GM21381 (cell line): ENCODE measurements around the gene DCX.
"Not testable (repeated sequence)": the region's sequence is repeated elsewhere in the genome, so short reads cannot be mapped to it uniquely, and the experiment has no call there.

Source experiments
- ATAC-seq: cut with Tn5 transposase; IDR thresholded peaks from one replicate; pipeline ENCODE4 v1.9.1; 2021; ENCODE audit warnings: mild to moderate bottlenecking, moderate library complexity; ENCODE audit not compliant: unreplicated experiment

The DCX gene

DNA sequence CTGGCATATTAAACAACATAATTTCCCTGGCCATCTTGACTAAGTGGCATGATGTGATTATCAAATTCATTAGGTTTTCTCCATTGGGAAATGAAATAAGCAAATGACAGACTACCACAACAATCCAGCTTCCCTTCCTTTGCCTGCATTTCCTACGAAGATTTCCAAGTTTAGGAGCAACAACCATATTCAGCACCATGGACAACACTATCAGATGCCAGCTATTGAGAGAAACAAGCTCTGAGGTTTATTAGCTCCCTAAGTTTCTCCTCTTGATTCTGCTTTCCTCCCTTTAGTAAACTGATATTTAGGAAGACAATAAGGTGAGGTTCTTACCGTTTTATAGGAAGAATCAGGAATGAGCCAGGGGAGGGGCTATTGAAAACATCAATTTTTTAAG, 36.2 kb downstream of the DCX start:
- no peak for ATAC-seq

DNA sequence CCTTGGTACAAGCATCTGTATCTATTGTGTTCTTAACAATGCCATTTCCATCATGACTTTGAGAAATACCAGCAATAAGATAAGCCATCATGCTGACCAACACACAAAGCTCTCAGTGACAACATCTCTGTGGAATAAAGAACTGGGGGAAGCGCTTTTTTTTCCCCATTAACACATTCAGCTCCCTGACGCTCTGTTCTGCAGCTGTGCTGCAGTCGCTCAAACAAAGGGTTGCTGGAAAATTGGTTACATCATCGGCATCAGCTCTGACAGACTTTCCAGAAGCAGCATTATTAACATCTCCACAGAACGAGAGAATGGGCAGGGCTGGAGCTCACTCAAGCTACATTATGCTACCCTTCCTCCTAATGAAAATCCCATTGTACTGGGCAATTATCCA, 39.9 kb downstream of the DCX start:
- ATAC-seq = no peak

DNA sequence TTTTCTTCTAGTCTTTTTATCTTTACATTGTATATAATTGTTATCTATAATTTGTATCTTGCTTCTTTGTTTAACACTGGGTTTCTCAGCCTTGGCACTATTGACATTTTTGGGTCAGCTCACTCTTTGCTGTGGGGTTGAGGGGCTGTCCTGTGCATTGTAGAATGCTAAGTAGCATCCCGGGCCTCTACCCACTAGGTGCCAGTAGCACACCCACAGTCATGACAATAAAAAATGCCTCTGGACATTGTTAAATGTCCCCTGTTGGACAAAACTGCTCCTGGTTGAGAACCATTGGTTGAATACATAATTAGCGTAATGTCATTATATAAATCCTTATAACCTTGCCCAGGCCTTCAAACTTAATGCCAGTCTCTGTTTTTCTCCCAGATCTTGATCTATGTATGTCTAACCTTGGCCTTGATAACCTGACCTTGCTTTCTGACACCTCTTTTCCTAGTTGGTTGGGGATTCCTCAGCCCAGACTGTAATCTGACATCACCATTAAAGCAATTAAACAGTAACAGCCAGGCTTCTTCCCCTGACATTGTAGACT, 46.1 kb downstream of the DCX start:
- no peak for ATAC-seq

DNA sequence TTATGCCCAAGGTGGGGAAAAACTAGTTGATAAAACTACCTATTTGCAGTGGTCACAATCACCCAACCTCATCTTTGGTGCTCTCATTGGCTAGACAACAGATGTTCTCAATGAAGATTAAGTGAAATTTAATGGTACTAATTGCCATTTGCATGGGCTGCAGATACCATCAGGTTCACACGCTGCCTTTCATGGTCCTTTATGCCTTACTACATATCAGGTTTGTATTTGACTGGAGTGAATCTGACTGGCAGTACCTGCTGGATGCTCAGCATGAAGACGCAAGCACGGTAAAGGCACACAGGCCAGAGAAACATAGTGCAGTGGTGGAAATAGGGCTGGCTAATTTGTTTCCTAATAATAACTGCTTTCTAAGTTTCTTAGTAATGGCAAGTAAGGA, 48.3 kb downstream of the DCX start:
- no peak for ATAC-seq

DNA sequence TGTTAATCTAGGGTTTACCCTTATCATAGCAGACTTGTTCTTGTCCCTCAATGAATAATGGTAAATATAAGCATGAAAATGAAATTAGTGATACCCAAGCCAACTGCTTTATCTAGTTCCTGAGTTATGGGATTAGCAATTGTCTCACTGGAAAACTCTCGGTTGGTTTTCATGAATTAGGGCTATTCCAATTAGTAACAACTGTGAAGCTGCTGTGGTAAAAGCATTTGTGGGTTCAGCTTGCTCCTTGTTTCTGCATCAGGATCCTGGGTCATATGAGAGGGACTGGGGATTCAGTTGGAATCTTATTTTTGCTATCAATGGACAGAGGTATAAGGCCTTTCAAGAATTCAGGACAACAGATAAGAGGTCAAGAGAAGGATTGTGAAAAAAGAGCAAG, 50.2 kb downstream of the DCX start:
- no peak for ATAC-seq

DNA sequence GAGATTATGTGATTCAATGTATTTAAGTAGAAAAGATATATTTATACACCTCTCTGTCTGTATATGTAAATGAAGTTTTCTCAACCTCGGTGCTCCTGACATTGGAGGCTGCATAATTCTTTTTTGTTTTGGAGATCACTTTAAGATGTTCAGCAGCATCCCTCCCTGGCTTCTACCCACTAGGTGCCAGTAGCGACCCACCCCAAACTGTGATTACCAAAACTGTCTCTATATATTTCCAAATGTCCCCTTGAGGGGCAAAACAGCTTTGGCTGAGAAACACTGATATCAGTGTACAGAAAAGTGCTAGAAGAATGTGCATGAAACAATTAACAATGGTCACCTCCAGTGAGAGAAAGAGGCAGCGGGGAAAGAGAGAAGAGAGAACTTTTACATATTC, 51.2 kb downstream of the DCX start:
- no peak for ATAC-seq

DNA sequence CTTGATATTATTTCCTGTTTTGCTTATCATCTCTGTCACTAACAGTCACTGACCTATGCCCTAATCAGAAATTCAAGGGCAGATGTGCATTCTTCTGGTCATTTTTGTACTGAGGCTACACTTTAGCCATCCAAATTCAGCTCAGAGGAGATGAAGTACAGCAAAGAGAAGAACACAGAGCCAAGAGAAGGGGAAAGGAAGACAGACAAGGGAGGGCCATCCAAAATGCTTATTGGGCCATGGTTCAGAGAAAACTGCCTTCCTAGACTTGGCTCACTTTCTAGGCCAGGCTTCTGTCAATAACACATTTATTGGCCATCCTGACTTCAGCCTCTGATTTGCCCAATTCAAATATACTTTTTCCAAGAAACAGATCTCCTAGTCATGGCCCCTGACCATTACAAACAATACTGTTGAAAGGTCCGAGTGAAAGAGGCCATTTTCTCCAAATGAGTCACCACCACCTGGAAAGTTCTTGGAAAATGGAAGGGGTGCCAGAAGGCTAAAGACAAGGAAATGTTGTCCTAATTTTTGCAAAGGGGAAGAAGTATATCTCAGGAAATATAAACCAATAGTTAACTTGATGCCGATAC, 56.4 kb downstream of the DCX start:
- no peak for ATAC-seq

DNA sequence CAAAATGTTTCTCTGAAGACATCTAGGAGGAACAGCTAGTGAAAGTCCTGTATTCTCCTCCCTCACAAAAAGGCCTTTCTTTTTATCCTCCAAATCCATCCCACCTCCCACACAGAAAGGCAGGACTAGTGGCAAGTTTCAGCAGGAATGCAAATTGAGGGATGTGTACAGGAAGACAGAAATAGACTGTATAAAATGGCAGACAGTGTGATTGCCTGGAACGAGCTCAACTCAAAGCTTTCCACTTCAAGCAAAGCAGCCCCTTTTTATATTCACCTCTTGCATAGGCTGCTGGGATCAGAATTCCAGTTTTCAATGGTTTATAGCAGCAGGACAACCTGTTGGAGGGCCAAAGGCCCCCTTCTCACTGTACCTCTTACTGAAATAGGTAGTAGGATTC, 57.5 kb downstream of the DCX start:
- no peak for ATAC-seq

DNA sequence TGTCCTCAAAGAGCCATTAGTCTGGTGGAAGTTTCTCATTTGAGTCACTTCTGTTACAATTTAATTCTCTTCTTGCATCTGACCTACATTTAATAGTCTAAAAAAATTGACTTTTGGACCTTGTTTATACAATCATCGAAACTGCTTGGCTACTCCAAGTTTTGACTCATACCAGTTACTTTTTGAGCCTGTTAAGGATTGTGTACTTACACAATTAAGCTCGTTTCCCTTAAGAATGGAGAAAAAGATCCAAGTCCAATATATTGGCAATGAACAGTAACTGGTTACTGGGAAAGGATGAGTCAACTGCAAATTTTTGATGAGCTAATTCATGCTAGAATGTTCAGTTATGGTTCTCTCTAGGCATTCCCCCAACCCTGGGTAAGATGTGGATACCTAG, 58.2 kb downstream of the DCX start:
- ATAC-seq = no peak

DNA sequence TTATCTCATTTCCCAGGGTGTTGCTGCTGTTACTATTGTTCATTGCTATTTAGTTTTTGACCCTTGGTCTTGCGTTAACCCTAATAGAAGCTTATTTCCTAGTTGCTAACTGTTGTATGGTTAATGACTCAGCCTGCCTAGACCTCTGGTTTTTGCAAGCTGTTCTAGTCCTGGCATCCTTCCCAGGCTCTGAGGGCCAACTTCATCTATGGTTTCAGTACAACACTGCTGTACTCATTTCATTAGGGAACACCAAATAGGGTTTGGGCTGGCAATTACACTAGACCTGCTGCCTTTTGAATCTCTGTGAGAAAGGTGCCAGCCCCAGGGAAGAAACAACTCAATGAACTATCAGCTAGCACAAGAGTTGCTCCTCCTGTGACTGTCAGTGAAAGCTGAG, 59.6 kb downstream of the DCX start:
- no peak for ATAC-seq

DNA sequence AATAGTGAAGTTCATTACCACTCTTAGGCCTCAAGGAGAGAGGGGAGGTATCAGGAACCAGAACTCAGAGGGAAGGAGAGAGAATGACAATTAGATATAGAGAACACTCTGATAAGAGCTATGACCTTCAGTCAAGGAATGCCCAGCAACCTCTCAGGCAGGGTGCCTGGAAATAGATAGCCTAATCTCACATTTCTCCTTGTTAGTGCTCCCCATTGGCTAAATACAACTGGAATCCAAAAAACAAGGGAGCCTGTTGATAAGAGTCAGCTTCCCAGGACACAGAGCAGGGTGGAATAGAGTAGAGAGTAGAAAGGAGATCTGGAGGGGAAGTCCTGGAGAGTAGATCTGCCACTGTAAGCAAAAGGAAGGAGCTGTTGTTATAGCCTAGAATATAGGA, 62.1 kb downstream of the DCX start:
- ATAC-seq = no peak

DNA sequence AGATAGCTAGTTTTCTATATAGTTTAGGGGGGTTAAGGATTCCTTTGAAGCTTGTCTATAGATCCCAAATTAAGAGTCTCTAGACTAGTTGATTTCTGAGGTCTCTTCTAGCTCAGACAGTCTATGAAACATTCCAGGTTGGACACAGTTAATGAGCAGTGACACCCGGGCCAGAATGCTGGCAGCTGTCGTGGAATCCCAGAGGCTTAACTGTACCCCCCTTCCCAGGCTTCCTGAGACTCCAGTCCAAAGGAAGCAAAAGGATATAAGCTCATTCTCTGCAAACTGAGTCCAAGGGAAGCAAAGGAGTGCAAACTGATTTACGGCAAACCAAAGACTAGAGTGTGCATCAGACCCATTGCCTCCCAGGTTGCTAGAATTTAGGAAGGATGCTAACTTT, 62.9 kb downstream of the DCX start:
- ATAC-seq = no peak

DNA sequence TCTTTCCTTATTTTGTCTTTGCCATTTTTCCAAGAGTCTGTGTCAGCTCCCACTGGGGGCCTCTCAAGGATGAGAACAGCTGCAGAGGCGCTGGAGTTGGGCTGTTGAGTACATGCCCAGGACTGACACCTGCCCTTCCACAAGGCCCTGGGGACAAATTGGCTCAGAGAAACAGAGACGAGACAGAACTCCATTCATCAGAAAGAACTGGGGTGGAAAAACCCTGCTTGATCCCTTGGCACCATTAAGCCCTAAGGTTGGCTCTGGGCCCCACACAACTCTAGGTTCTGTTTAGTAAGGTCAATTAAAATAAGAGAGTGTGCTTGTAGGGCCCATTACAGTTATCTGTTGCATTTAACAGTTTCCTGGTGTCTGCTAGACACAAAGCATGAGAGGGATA, 63.6 kb downstream of the DCX start:
- ATAC-seq = no peak

DNA sequence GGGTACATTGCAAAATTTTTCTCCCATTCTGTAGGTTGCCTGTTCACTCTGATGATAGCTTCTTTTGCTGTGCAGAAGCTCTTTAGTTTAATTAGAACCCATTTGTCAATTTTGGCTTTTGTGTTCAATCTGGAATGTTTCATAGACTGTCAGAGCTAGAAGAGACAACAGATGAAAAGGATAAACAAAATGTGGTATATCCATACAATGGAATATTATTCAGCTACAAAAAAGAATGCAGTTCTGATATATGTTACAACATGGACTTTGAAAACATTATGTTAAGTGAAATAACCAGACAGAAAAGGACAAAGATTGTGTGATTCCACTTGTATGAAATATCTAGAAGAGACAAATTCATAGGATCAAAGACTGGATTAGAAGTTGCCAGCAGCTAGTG, 65.8 kb downstream of the DCX start:
- ATAC-seq = not testable (repeated sequence)

DNA sequence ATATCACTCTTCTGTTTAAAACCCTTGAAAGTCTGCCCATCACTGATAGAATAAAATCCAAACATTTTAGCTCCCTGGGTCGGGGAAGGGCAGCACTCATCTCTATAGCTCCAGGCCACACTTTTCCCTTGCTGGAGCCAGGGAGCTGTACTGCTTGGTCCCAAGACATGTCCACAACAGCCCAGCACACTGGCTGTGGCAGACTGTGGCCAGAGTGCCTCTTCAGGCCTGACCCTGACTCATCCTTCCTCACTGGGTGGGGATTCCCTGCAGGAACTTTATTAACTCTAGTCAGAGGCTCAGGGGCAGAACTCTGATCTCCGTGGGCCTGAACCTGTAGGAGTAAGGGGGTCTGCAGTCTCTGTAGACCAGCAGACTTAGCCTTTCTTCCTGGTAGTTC, 71.9 kb downstream of the DCX start:
- no peak for ATAC-seq

DNA sequence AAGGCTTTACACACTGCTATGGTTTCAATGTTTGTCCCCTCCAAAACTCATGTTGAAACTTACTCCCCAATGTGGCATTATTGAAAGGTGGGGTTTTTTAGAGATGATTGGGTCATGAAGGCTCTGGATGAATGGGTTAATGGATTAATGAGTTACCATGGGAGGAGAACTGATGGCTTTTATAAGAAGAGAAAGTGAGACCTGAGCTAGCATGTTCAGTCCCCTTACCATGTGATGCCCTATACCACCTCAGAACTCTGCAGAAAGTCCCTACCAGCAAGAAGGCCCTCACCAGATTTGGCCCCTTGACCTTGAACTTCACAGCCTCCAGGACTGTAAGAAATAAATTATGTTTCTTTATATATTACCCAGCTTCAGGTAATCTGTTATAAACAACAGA, 72.8 kb downstream of the DCX start:
- no peak for ATAC-seq

DNA sequence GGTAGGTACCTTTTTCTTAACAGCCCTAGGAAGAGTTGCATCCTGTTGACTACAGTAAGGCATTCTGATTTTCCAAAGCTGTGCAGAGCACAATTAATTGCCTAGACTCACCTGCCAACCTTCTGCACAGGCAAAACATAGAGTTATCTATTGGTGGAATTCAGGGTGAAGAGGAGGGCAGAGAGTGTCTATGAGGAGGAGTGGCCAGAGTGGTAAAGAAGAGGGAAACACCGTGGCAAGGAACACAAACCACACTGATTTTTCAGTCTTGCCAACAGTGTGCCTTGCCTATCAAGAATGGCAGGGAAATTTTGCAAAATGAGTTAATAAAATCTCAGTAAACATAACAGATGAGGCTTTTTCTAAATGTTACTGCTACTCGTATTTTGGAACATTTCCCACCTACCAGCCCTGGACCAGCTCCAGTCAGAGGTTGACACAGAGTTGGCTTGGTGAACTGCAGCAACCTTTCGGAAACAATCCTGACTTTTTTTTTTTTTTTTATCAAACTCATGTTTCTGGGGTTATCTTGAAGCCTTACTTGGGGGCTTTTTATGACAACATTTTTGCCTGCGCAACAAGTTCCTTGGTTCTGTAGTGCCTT, 73.8 kb downstream of the DCX start:
- no peak for ATAC-seq

DNA sequence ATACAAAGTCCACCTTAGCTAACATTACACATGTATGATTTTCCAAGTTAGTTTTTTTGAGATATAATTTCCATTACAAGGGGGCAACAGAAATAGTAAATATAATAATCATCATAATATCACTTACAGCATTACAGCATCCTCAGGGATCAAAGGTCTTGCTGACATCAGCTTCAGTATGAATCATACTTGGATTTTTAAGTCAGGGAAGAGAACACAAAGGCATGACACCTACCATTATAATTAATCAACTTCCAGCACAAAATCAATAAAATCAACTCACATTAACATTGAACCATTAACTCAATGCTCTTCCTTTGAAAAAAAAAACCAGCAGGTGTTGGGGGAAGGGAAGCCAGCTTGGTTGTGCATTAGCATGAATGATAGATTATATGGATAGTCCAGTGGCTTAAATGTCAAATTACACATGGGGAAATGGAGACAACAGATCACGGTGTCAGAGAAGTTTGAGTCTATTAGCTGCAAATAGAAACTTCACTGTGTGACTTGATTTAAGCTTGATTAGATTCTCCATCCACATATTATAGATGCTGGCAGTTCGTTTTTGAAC, 74.8 kb downstream of the DCX start:
- ATAC-seq = no peak

DNA sequence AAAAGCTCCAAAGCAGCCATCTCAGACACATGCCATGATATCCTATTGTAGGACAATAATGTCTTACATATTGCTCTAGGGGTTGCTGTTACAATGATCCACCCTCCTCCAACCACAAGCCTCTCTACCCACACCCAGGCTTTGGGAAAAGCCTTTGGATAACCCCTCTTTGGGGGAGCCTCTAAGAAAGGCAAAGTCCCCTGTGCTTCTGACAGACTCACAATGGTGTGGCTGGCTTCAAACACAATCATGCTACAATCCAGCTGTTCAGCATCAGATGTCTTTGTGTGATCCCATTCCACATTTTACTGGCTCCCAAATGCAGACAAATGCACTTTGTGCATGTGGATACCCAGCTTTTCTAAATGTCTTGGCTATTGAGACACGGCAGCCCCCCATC, 75.9 kb downstream of the DCX start:
- no peak for ATAC-seq

DNA sequence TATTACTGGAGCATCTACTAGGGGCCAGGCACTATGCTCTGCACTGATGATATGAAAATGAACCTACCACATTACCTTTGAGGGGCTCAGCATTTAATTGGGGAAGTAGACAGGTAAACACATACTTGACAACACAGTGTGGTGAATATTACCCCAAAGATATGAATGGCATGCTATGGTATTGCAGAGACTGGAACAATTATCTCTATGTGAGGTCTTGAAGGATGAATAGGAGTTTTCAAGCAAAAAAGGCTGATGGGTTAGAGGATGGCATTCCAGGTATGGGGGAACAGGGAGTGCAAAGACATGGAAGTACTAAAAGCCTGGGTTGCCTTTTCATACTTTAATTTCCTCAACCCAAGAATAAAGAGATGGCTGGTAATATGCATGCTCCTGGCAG, 82.6 kb downstream of the DCX start:
- no peak for ATAC-seq

DNA sequence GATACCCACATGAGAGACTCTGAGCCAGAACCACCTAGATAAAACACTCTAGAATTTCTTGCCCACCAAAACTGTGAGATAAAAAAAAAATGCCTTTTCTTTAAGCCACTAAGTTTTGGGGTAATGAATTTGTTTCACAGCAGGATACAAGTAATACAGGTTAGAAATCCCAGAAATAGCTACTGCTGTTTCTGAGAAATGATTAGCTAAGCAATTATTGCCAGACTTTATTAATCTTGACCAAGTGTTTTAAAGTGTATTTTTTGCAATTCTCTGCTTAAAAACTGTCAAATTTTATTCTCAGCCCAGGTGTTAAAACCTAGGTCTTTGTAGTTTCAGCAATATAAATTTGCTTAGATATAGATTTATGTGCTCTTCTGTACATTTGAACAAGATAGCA, 83.1 kb downstream of the DCX start:
- no peak for ATAC-seq

DNA sequence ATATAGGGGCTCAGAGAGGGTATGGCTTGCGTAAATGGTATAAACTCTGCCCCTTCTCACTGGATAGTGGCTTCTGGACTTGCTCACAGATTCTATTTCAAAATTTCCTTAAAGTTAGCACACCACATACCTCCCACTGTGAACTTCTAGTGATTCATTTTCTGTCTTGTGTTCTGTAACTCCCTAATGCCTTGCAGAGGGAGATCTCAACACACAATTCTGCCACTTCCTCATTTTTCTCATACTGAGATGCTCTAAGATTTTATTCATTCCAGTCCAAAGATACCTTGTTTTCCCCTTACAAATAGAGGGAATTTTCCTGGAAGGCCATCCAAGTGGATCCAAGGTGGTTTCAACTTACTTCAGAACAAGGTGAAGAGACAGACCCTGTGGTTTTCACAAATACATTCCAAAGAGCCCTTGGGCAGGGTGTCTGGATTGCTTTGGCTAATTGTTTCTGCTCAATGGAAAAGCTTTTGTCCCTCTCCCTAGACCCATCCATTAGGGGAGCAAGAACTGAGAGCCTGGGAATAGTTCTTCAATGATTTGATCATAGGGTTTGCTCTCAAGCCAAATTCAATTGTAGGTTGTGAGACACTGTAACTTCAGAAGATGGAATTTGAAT, 89.6 kb downstream of the DCX start:
- ATAC-seq = no peak
